ENCODE measurements around the gene HLA-A. TPM values are rescaled to one million over a fixed set of nuclear protein-coding genes. Genes with fewer than 3 reads are reported as not detected.
A peak's percentile ranks its signal among the peaks of the same experiment; 100 is the strongest.

Gene HLA-A
- total RNA-seq, 1 donor from 2014 or later: 60.2 TPM

DNA sequence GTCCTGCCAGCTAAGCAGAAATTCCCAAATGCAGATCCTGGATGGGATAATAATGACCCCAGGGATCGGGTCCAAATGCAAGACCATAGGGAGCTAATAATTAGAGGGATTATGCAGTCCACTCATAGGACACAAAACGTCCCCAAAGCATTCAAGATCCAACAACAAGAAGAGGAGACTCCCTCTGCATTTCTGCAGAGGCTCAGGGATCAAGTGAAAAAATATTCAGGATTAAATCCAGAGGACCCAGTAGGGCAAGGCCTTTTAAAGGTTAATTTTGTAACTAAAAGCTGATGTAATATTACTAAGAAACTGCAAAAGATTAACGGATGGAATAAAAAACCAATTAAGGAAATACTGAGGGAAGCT, 22.2 kb downstream of the HLA-A start:
- Mint-ChIP-seq H3K9me3 (ENCODE audit: unreplicated experiment) (peaks cover 17% of the 10 kb centered on the region), H3K27ac (ENCODE audit: unreplicated experiment) (peak overlapping the region; percentile 100), H3K4me3 (ENCODE audit: unreplicated experiment) (peak overlapping the region; percentile 96), H3K4me1 (ENCODE audit: low read depth, unreplicated experiment) (peaks cover 47% of the 10 kb centered on the region), H3K27me3 (ENCODE audit: unreplicated experiment) (peaks cover 10% of the 10 kb centered on the region), H3K36me3 (ENCODE audit: unreplicated experiment) (no peaks in the 10 kb centered on the region)
- no peak for DNase-seq
- TF ChIP-seq, protein P1, sequence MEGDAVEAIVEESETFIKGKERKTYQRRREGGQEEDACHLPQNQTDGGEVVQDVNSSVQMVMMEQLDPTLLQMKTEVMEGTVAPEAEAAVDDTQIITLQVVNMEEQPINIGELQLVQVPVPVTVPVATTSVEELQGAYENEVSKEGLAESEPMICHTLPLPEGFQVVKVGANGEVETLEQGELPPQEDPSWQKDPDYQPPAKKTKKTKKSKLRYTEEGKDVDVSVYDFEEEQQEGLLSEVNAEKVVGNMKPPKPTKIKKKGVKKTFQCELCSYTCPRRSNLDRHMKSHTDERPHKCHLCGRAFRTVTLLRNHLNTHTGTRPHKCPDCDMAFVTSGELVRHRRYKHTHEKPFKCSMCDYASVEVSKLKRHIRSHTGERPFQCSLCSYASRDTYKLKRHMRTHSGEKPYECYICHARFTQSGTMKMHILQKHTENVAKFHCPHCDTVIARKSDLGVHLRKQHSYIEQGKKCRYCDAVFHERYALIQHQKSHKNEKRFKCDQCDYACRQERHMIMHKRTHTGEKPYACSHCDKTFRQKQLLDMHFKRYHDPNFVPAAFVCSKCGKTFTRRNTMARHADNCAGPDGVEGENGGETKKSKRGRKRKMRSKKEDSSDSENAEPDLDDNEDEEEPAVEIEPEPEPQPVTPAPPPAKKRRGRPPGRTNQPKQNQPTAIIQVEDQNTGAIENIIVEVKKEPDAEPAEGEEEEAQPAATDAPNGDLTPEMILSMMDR (IDR thresholded peaks at IDR 0.05; ENCODE audit: partially characterized antibody, unreplicated experiment): no peak

DNA sequence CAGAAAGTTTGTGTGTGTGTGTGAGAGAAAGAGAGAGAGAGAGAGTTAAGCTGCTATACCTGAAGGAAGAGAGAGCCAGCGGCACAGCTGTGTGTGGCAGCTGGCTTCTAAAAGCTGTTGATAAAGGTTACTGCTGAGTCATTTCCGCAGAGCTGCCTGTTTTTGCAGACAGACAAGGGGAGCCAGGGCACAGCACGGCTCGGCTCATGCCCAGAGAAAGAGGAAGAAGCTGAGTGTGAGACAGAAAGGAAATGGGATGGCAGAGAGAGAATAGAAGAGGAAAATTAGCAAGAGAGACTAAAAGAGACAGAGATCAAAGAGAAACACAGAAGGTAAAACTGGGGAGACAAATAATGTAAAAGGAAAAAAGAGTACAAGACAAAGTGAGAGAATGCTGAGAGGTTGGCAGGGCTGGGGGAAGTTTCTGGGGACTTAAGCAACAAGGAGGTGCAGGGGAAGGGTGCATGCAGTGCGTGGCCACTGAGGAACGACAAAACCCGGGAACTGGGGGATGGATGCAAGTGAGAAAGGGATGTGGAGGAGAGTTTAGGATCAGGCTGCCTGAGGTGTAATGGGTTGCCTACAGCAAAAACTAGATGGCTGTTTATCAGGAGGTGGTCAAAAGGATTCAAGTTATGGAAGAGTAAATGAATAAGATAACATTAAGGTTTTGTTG, 22.7 kb downstream of the HLA-A start:
- TF ChIP-seq, protein P1 (IDR thresholded peaks at IDR 0.05; ENCODE audit: partially characterized antibody, unreplicated experiment): no peak
- Mint-ChIP-seq H3K9me3 (ENCODE audit: unreplicated experiment) (peaks cover 15% of the 10 kb centered on the region), H3K36me3 (ENCODE audit: unreplicated experiment) (no peaks in the 10 kb centered on the region), H3K4me3 (ENCODE audit: unreplicated experiment) (peak overlapping the region; percentile 96), H3K4me1 (ENCODE audit: low read depth, unreplicated experiment) (peaks cover 43% of the 10 kb centered on the region), H3K27ac (ENCODE audit: unreplicated experiment) (peak overlapping the region; percentile 100), H3K27me3 (ENCODE audit: unreplicated experiment) (peaks cover 10% of the 10 kb centered on the region)
- DNase-seq: peak; percentile 65

DNA sequence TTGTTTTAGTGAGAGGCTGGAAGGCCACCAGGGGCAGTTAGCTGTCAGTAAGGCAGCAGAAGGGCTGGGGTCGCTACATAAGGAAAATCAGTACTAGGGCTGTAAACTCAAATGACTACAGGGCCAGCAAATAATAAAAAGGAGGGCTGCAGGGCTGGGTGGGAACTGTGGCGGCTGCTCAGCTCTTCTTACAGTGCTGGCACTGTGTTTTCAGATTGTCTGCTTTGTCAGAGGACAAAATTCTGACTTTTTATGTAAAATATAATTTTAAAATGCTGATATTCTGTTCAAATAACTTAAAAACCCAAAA, 23.2 kb downstream of the HLA-A start:
- Mint-ChIP-seq H3K27me3 (ENCODE audit: unreplicated experiment) (peaks cover 10% of the 10 kb centered on the region), H3K9me3 (ENCODE audit: unreplicated experiment) (peaks cover 15% of the 10 kb centered on the region), H3K4me1 (ENCODE audit: low read depth, unreplicated experiment) (peaks cover 43% of the 10 kb centered on the region), H3K4me3 (ENCODE audit: unreplicated experiment) (peak overlapping the region; percentile 96), H3K36me3 (ENCODE audit: unreplicated experiment) (no peaks in the 10 kb centered on the region), H3K27ac (ENCODE audit: unreplicated experiment) (peak overlapping the region; percentile 100)
- TF ChIP-seq, protein P1 (IDR thresholded peaks at IDR 0.05; ENCODE audit: partially characterized antibody, unreplicated experiment): no peak
- no peak for DNase-seq

DNA sequence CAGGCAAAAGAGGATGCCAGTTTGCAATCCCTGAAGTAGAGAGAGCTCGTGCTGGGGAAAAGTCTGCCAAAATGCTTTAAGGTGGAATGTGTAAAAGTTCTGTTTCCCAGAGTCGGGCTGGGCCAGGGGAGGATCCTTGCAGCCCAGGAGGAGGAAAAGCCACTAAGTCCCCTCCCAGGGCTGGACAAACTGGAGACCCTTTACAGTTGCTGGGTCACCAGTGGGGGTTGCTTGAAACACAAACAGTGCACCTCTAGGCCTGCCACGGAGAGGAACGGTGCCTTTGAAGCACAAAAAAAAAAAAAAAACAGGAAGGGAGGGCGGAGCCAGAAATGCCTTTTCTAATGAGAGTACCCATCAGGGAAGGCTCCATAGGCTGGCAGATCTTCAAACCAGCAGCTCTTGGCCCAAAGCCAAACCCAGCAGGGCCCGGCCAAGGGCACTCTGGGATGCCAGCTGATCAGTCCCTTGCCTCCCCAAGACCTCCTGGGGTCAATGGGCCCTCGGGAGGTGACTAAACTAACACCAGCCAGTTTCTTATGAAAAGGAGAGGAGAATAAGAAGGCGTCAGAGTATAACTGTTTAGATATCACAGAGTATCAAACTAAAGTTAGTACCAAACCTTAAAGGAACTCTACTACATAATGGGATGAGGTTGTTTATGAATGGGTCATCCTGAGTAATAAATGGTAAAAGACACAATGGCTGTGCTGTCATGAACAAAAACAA, 23.7 kb downstream of the HLA-A start:
- peak overlapping the region; percentile 96 for H3K4me3 Mint-ChIP-seq (ENCODE audit: unreplicated experiment)
- H3K36me3 Mint-ChIP-seq (ENCODE audit: unreplicated experiment): no peaks in the 10 kb centered on the region
- peaks cover 43% of the 10 kb centered on the region for H3K4me1 Mint-ChIP-seq (ENCODE audit: low read depth, unreplicated experiment)
- H3K9me3 Mint-ChIP-seq (ENCODE audit: unreplicated experiment): peaks cover 15% of the 10 kb centered on the region
- H3K27me3 Mint-ChIP-seq (ENCODE audit: unreplicated experiment): peaks cover 10% of the 10 kb centered on the region
- DNase-seq: peak; percentile 49
- H3K27ac Mint-ChIP-seq (ENCODE audit: unreplicated experiment): peak overlapping the region; percentile 100
- TF ChIP-seq, protein P1 (IDR thresholded peaks at IDR 0.05; ENCODE audit: partially characterized antibody, unreplicated experiment): no peak

DNA sequence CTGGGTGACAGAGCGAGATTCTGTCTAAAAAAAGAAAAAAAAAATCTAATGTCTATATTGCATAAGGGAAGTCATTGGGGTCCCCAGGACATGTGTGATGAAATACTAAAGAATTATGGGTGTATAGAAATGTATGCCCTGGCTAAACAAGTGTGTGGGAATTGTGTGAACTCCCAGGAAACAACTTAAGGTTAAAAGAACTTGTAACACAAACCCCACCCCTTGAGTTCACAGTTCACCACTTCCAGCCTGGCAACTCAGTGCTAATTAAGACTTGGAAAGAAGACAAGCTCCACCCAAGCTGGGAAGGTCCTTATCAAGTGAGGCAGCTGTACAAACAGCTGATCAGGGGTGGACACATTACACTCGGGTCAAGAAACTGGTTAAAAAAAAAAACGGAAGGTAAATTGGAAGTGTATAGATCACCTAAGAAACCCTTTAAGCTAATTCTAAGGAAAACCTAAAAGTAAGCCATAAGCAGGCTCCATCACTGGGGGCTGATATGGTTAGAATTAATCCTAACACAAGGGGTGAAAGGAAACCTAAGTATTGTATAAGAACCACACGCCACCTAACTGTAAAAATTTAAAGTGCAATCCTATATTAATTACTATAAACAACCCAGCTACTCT, 25.2 kb downstream of the HLA-A start:
- no peak for DNase-seq
- Mint-ChIP-seq H3K27ac (ENCODE audit: unreplicated experiment) (no peak overlapping the region), H3K36me3 (ENCODE audit: unreplicated experiment) (no peaks in the 10 kb centered on the region), H3K27me3 (ENCODE audit: unreplicated experiment) (peaks cover 10% of the 10 kb centered on the region), H3K4me1 (ENCODE audit: low read depth, unreplicated experiment) (peaks cover 38% of the 10 kb centered on the region), H3K9me3 (ENCODE audit: unreplicated experiment) (peaks cover 15% of the 10 kb centered on the region), H3K4me3 (ENCODE audit: unreplicated experiment) (peak overlapping the region; percentile 30)
- TF ChIP-seq, protein P1 (IDR thresholded peaks at IDR 0.05; ENCODE audit: partially characterized antibody, unreplicated experiment): no peak
